ENCODE data around the gene BSCL2. TPM values are rescaled to one million over a fixed set of nuclear protein-coding genes. Genes with fewer than 3 reads are reported as not detected.
"Not testable (repeated sequence)": the region's sequence is repeated elsewhere in the genome, so short reads cannot be mapped to it uniquely, and the experiment has no call there.

Gene BSCL2
- total and polyA plus RNA-seq, 4 donors: 30.7 to 190 (median 93.0) TPM

DNA sequence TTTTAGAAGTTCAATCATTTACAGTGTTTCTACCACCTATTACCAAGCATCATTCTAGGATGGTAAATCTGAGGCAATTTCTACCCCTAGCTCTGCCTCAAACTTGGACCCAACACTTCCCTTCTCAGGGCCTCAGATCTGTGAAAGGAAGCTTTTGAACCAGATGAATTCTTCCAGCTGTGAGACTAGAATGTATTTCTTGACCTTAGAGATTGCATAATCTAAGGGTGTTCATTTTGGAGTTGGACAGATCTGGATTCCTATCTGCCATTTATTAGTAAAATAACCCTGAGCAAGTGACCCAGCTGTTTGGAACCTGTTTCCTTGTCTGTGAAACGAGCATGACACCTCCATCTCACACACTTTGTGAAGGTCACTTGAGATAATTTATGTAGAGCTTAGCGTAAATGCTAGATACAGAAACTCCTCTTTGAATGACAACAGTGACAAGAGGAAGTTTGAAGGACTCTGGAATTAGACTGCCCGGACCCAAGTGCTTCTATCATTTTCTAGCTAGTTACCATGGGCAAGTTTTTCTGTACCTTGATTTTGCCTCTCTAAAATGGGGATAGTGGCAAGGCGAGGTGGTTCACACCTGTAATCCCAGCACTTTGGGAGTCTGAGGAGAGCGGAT, 50.3 kb downstream of the BSCL2 start:
- DNase-seq (peak in 2 of 3 donors; percentile 53 to 58), ATAC-seq (ENCODE audit: insufficient read depth, low FRiP score) (no peak)
- peaks cover 0 to 6% (median 0%) of the 10 kb centered on the region in 5 donors for H3K4me1 ChIP-seq (ENCODE audit: control insufficient read depth in 5 of 5, insufficient read depth in 5 of 5, low read length in 5 of 5)
- no peak overlapping the region for H3K9ac ChIP-seq (ENCODE audit: insufficient read depth in 1 of 2, low read length in 2 of 2)
- no peak for TF ChIP-seq CTCF (IDR thresholded peaks at IDR 0.05; ENCODE audit: control extremely low read depth, extremely low read depth)
- H3K36me3 ChIP-seq (ENCODE audit: control insufficient read depth in 4 of 4, insufficient read depth in 4 of 4, low read length in 4 of 4): no peaks in the 10 kb centered on the region
- WGBS, 2 donors: 56 to 66% methylated on average over 5 of the region's 5 CpGs
- no peaks in the 10 kb centered on the region for H3K9me3 ChIP-seq (ENCODE audit: control insufficient read depth in 4 of 4, insufficient read depth in 3 of 4, low read length in 3 of 4)
- no peak overlapping the region for H3K27ac ChIP-seq (ENCODE audit: low read depth in 1 of 2, low read length in 1 of 2)
- H3K27me3 ChIP-seq (ENCODE audit: control insufficient read depth in 3 of 3, insufficient read depth in 3 of 3, low read length in 2 of 3): no peaks in the 10 kb centered on the region
- H3K4me3 ChIP-seq: no peak overlapping the region

GRCh38 chr11:62654297-62654696, 52.9 kb downstream of the BSCL2 start:
- WGBS, 2 donors: 89 to 93% methylated on average over 11 of the region's 11 CpGs
- no peak overlapping the region for H3K27ac ChIP-seq (ENCODE audit: low read depth in 1 of 2, low read length in 1 of 2)
- H3K27me3 ChIP-seq (ENCODE audit: control insufficient read depth in 3 of 3, insufficient read depth in 3 of 3, low read length in 2 of 3): no peaks in the 10 kb centered on the region
- no peak overlapping the region for H3K9ac ChIP-seq (ENCODE audit: insufficient read depth in 1 of 2, low read length in 2 of 2)
- no peak for ATAC-seq (ENCODE audit: insufficient read depth, low FRiP score)
- DNase-seq: no peak
- H3K4me3 ChIP-seq: no peak overlapping the region
- no peak for TF ChIP-seq CTCF (IDR thresholded peaks at IDR 0.05; ENCODE audit: control extremely low read depth, extremely low read depth)
- peaks cover 0 to 11% (median 0%) of the 10 kb centered on the region in 5 donors for H3K4me1 ChIP-seq (ENCODE audit: control insufficient read depth in 5 of 5, insufficient read depth in 5 of 5, low read length in 5 of 5)
- no peaks in the 10 kb centered on the region for H3K9me3 ChIP-seq (ENCODE audit: control insufficient read depth in 4 of 4, insufficient read depth in 3 of 4, low read length in 3 of 4)
- peaks cover 0 to 5% (median 1%) of the 10 kb centered on the region in 4 donors for H3K36me3 ChIP-seq (ENCODE audit: control insufficient read depth in 4 of 4, insufficient read depth in 4 of 4, low read length in 4 of 4)

- no peaks in the 10 kb centered on the region for H3K27me3 ChIP-seq (ENCODE audit: control insufficient read depth in 3 of 3, insufficient read depth in 3 of 3, low read length in 2 of 3)
- peak overlapping the region; percentile 73 for H3K4me3 ChIP-seq
- peaks cover 0 to 13% (median 0%) of the 10 kb centered on the region in 5 donors for H3K4me1 ChIP-seq (ENCODE audit: control insufficient read depth in 5 of 5, insufficient read depth in 5 of 5, low read length in 5 of 5)
- DNase-seq (no peak), ATAC-seq (ENCODE audit: insufficient read depth, low FRiP score) (no peak)
- H3K9me3 ChIP-seq (ENCODE audit: control insufficient read depth in 4 of 4, insufficient read depth in 3 of 4, low read length in 3 of 4): no peaks in the 10 kb centered on the region
- 30 to 34% methylated on average over 16 of the region's 16 CpGs for WGBS, 2 donors
- peaks cover 0 to 20% (median 14%) of the 10 kb centered on the region in 4 donors for H3K36me3 ChIP-seq (ENCODE audit: control insufficient read depth in 4 of 4, insufficient read depth in 4 of 4, low read length in 4 of 4)
- TF ChIP-seq CTCF (IDR thresholded peaks at IDR 0.05; ENCODE audit: control extremely low read depth, extremely low read depth): no peak
- peak overlapping the region; percentile 87 to 93 for H3K27ac ChIP-seq (ENCODE audit: low read depth in 1 of 2, low read length in 1 of 2)
- peak overlapping the region; percentile 81 to 82 for H3K9ac ChIP-seq (ENCODE audit: insufficient read depth in 1 of 2, low read length in 2 of 2)
These were observed 54.8 kb downstream of the BSCL2 start for GRCh38 chr11:62652161-62653006.

DNA sequence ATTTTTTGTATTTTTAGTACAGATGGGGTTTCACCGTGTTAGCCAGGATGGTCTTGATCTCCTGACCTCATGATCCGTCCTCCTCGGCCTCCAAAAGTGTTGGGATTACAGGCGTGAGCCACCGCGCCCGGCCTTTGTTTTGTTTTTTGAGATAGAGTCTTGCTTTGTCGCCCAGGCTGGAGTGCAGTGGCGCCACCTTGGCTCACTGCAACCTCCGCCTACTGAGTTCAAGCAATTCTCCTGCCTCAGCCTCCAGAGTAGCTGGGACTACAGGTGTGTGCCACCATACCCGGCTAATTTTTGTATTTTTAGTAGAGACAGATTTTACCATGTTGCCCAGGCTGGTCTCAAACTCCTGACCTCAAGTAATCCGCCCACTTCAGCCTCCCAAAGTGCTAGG, 56.9 kb downstream of the BSCL2 start:
- not testable (repeated sequence) for H3K4me3 ChIP-seq; ATAC-seq (ENCODE audit: insufficient read depth, low FRiP score); H3K9me3 ChIP-seq (ENCODE audit: control insufficient read depth in 4 of 4, insufficient read depth in 3 of 4, low read length in 3 of 4); H3K9ac ChIP-seq (ENCODE audit: insufficient read depth in 1 of 2, low read length in 2 of 2); H3K27me3 ChIP-seq (ENCODE audit: control insufficient read depth in 3 of 3, insufficient read depth in 3 of 3, low read length in 2 of 3); H3K27ac ChIP-seq (ENCODE audit: low read depth in 1 of 2, low read length in 1 of 2); DNase-seq
- WGBS, 2 donors: 94 to 97% methylated on average over 12 of the region's 12 CpGs
- Histone ChIP-seq H3K4me1 (ENCODE audit: control insufficient read depth in 5 of 5, insufficient read depth in 5 of 5, low read length in 5 of 5) (peaks cover 0 to 25% (median 6%) of the 10 kb centered on the region in 5 donors), H3K36me3 (ENCODE audit: control insufficient read depth in 4 of 4, insufficient read depth in 4 of 4, low read length in 4 of 4) (peaks cover 0 to 20% (median 16%) of the 10 kb centered on the region in 4 donors)
